Caco-2 (cell line): ENCODE measurements around the gene FEZF1. TPM values are rescaled to one million over a fixed set of nuclear protein-coding genes. Genes with fewer than 3 reads are reported as not detected.

Experiments used
- BruUV-seq: library from RNA; stranded (reverse); fragments of 400-500 nt; replicated peaks from 2 replicates; lab custom pipeline; 2021; lab: Mats Ljungman, UMichigan
- CTCF ChIA-PET: fragments of 300-600 bp; sonication (Branson Sonifier 250); formaldehyde crosslinking; loops from one replicate; lab custom pipeline; 2022; ENCODE audit warnings: antibody characterized with exemption; lab: Charles Lee
- POLR2A ChIA-PET: fragments of 300-600 bp; sonication (Branson Sonifier 250); formaldehyde crosslinking; loops from one replicate; lab custom pipeline; 2022; ENCODE audit warnings: antibody characterized with exemption; lab: Charles Lee
- DNase-seq, 2 experiments: peaks; one replicate each; pipeline versions ENCODE4 v3.0.0 to v3.0.0-alpha.2; 2020 to 2022
- H3K27me3 ChIP-seq: replicated peaks from 2 replicates; pipeline ENCODE4 v1.6.0; 2011; ENCODE audit warnings: low read length; ENCODE audit not compliant: control insufficient read depth, insufficient read depth
- H3K36me3 ChIP-seq: 2 replicates; pipeline ENCODE4 v1.5.1; 2011; ENCODE audit warnings: low read length; ENCODE audit not compliant: control insufficient read depth, insufficient read depth
- H3K4me1 ChIP-seq: fragments of 250-450 bp; sonication (Bioruptor Pico); 2 replicates; pipeline ENCODE4 v1.5.1; 2020; ENCODE audit warnings: mild to moderate bottlenecking
- H3K4me3 ChIP-seq: 2 replicates; pipeline ENCODE4 v1.5.1; 2011; ENCODE audit warnings: low read depth, mild to moderate bottlenecking, control low read depth, low read length
- H3K9me3 ChIP-seq: fragments of 250-450 bp; sonication (Bioruptor Pico); 2 replicates; pipeline ENCODE4 v1.5.1; 2020; ENCODE audit warnings: mild to moderate bottlenecking, moderate library complexity
- H3K27ac Mint-ChIP-seq: one replicate; pipeline ENCODE4 v1.8.0; 2022; ENCODE audit warnings: mixed read lengths; ENCODE audit not compliant: unreplicated experiment
- H3K27me3 Mint-ChIP-seq: one replicate; pipeline ENCODE4 v1.8.0; 2022; ENCODE audit warnings: mixed read lengths; ENCODE audit not compliant: insufficient read depth, unreplicated experiment
- H3K36me3 Mint-ChIP-seq: one replicate; pipeline ENCODE4 v1.8.0; 2022; ENCODE audit warnings: mild to moderate bottlenecking, mixed read lengths; ENCODE audit not compliant: insufficient read depth, unreplicated experiment
- H3K4me1 Mint-ChIP-seq: one replicate; pipeline ENCODE4 v1.8.0; 2022; ENCODE audit warnings: low read depth, mixed read lengths; ENCODE audit not compliant: unreplicated experiment
- H3K4me3 Mint-ChIP-seq: one replicate; pipeline ENCODE4 v1.8.0; 2022; ENCODE audit warnings: mild to moderate bottlenecking, moderate library complexity, mixed read lengths; ENCODE audit not compliant: unreplicated experiment
- H3K9me3 Mint-ChIP-seq: one replicate; pipeline ENCODE4 v1.8.0; 2022; ENCODE audit warnings: mixed read lengths; ENCODE audit not compliant: unreplicated experiment
- intact Hi-C: fragments of 100-400 bp; cut with micrococcal nuclease; formaldehyde crosslinking; loops from one replicate; pipeline ENCODE4 v1.10.0; 2022; ENCODE audit not compliant: unreplicated experiment
- total RNA-seq: library from RNA; stranded (reverse); gene quantifications from 2 replicates; pipeline ENCODE4 v1.2.3, GENCODE V29; 2022
- TF ChIP-seq, protein P1 (sequence below), 2 experiments: fragments of 200-600 bp in 1 of 2; IDR thresholded peaks; 1 replicate in 1 of 2; 2 replicates in 1 of 2; pipeline versions ENCODE4 v1.5.1 to v1.8.0; 2011 to 2022; ENCODE audit warnings: antibody characterized with exemption in 1 of 2, control low read depth in 1 of 2, inconsistent platforms in 1 of 2, low read depth in 1 of 2, low read length in 1 of 2, mild to moderate bottlenecking in 1 of 2, moderate library complexity in 1 of 2; ENCODE audit not compliant: insufficient read depth in 1 of 2, severe bottlenecking in 1 of 2, unreplicated experiment in 1 of 2

Gene FEZF1
- total RNA-seq, 1 experiment from 2014 or later = not detected

DNA sequence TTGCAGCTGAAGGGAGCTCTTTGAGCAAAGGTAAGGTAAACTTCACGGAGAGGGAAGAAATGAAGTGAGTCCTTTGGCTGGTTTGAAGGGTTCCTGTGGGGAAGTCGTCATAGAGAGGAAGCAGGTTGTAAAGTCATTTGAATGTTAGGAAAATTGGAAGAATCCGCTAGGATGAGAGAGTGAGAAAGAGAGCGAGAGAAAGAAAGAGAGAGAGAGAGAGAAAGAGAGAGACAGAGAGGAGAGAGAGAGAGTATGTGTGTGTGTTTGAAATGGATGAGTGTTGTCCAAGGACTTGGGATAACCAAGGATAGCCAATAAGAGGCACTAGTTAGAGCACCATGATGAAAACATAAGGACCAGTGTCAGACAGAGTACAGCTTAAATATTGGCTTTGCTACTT lies 43.1 kb downstream of the FEZF1 start:
- peaks cover 22% of the 10 kb centered on the region for H3K27me3 Mint-ChIP-seq
- no peak overlapping the region for H3K4me3 Mint-ChIP-seq
- H3K27ac Mint-ChIP-seq = no peak overlapping the region
- CTCF ChIA-PET = no interaction called here
- Histone ChIP-seq H3K9me3 (no peaks in the 10 kb centered on the region), H3K4me1 (no peaks in the 10 kb centered on the region), H3K4me3 (no peak overlapping the region), H3K36me3 (no peaks in the 10 kb centered on the region), H3K27me3 (no peaks in the 10 kb centered on the region)
- intact Hi-C loops = no loop called here
- TF ChIP-seq, protein P1, sequence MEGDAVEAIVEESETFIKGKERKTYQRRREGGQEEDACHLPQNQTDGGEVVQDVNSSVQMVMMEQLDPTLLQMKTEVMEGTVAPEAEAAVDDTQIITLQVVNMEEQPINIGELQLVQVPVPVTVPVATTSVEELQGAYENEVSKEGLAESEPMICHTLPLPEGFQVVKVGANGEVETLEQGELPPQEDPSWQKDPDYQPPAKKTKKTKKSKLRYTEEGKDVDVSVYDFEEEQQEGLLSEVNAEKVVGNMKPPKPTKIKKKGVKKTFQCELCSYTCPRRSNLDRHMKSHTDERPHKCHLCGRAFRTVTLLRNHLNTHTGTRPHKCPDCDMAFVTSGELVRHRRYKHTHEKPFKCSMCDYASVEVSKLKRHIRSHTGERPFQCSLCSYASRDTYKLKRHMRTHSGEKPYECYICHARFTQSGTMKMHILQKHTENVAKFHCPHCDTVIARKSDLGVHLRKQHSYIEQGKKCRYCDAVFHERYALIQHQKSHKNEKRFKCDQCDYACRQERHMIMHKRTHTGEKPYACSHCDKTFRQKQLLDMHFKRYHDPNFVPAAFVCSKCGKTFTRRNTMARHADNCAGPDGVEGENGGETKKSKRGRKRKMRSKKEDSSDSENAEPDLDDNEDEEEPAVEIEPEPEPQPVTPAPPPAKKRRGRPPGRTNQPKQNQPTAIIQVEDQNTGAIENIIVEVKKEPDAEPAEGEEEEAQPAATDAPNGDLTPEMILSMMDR (IDR thresholded peaks at IDR 0.05; ENCODE audit: insufficient read depth in 1 of 2, low read depth in 1 of 2, low read length in 1 of 2, severe bottlenecking in 1 of 2, unreplicated experiment in 1 of 2) = no peak
- no TSS peak for BruUV-seq
- no peaks in the 10 kb centered on the region for H3K9me3 Mint-ChIP-seq
- H3K36me3 Mint-ChIP-seq = no peaks in the 10 kb centered on the region
- POLR2A ChIA-PET = no interaction called here
- no peaks in the 10 kb centered on the region for H3K4me1 Mint-ChIP-seq
- no peak for DNase-seq

- Histone ChIP-seq H3K36me3 (no peaks in the 10 kb centered on the region), H3K9me3 (no peaks in the 10 kb centered on the region), H3K27me3 (no peaks in the 10 kb centered on the region), H3K4me3 (no peak overlapping the region), H3K4me1 (no peaks in the 10 kb centered on the region)
- POLR2A ChIA-PET = no interaction called here
- no TSS peak for BruUV-seq
- no peak overlapping the region for H3K4me3 Mint-ChIP-seq
- DNase-seq = no peak
- CTCF ChIA-PET = no interaction called here
- H3K36me3 Mint-ChIP-seq = no peaks in the 10 kb centered on the region
- H3K27ac Mint-ChIP-seq = no peak overlapping the region
- no peaks in the 10 kb centered on the region for H3K4me1 Mint-ChIP-seq
- TF ChIP-seq, protein P1 (IDR thresholded peaks at IDR 0.05; ENCODE audit: insufficient read depth in 1 of 2, low read depth in 1 of 2, low read length in 1 of 2, severe bottlenecking in 1 of 2, unreplicated experiment in 1 of 2) = no peak
- intact Hi-C loops = no loop called here
- peaks cover 22% of the 10 kb centered on the region for H3K27me3 Mint-ChIP-seq
- no peaks in the 10 kb centered on the region for H3K9me3 Mint-ChIP-seq
Observed at GRCh38 chr7:122261016-122261415, 43.5 kb downstream of the FEZF1 start.

DNA sequence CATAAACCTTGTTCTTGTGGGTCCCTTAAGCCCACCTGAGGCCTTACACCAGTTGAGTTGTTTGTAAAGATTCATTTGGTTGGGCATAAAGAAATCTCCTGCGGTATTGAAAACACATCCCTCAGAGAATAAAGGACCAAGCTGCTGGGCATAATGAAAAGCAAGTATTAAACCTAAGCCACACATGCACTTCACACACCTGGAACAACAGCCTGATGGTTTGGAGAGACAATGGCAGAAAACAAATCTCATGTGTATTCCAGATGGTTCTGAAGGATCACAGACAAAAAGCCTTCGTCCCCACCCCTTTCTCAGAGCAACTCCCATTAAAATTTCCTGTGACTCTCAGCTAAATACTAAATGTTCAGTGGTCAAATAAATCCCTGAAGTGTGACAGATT lies 44.2 kb downstream of the FEZF1 start:
- Mint-ChIP-seq H3K9me3 (no peaks in the 10 kb centered on the region), H3K36me3 (no peaks in the 10 kb centered on the region), H3K4me1 (no peaks in the 10 kb centered on the region), H3K4me3 (no peak overlapping the region), H3K27ac (no peak overlapping the region), H3K27me3 (peaks cover 19% of the 10 kb centered on the region)
- POLR2A ChIA-PET = no interaction called here
- Histone ChIP-seq H3K4me1 (no peaks in the 10 kb centered on the region), H3K9me3 (no peaks in the 10 kb centered on the region), H3K27me3 (no peaks in the 10 kb centered on the region), H3K36me3 (no peaks in the 10 kb centered on the region), H3K4me3 (no peak overlapping the region)
- TF ChIP-seq, protein P1 (IDR thresholded peaks at IDR 0.05; ENCODE audit: insufficient read depth in 1 of 2, low read depth in 1 of 2, low read length in 1 of 2, severe bottlenecking in 1 of 2, unreplicated experiment in 1 of 2) = no peak
- CTCF ChIA-PET = no interaction called here
- BruUV-seq = no TSS peak
- DNase-seq = no peak
- intact Hi-C loops = no loop called here
